Measurements from ENCODE around the gene MPST.

- no peak for TF ChIP-seq CTCF (conservative IDR thresholded peaks at IDR 0.05; ENCODE audit: low read length)
- no peak for TF ChIP-seq EZH2phosphoT487 (IDR thresholded peaks at IDR 0.05; ENCODE audit: borderline replicate concordance)
Measured at GRCh38 chr22:37028692-37029674, 9.4 kb downstream of the MPST start.

Measured in Loucy (cell line).